HepG2 (cell line): Measurements from ENCODE around the gene STK24. TPM values are rescaled to one million over a fixed set of nuclear protein-coding genes. Genes with fewer than 3 reads are reported as not detected.

Experiments
- ATAC-seq: fragments of 200-7000 bp; cut with Tn5 transposase; 3 replicates; pipeline ENCODE4 v1.9.1; 2020; ENCODE audit warnings: mild to moderate bottlenecking, moderate library complexity
- BruUV-seq: library from RNA; stranded (reverse); fragments of 400-500 nt; replicated peaks from 2 replicates; lab custom pipeline; 2021; lab: Mats Ljungman, UMichigan
- CTCF ChIA-PET: fragments of 300-600 bp; formaldehyde crosslinking; extraction: SDS; loops from one replicate; lab custom pipeline; 2021; ENCODE audit warnings: low total read pairs, inconsistent platforms, low intra/inter-chr PET ratio; lab: Yijun Ruan, JAX
- POLR2A ChIA-PET: fragments of 350-600 bp; sonication (Branson Sonifier 250); formaldehyde crosslinking; loops from one replicate; lab custom pipeline; 2020; ENCODE audit warnings: antibody characterized with exemption, inconsistent platforms; lab: Yijun Ruan, JAX
- DNase-seq: peaks from one replicate; pipeline ENCODE4 v3.0.0-alpha.2; 2015; ENCODE audit warnings: low spot score
- FAIRE-seq: peaks from 3 replicates; lab custom pipeline; 2011; peaks lifted over from hg19 to GRCh38; lab: Jason Lieb, UNC
- H2AFZ ChIP-seq: one replicate; pipeline ENCODE4 v1.6.1; 2011; ENCODE audit warnings: low read length, inconsistent platforms
- H3K27ac ChIP-seq: fragments of 300-600 bp; 3 replicates; pipeline ENCODE4 v1.8.0; 2011; ENCODE audit warnings: mixed run types, mild to moderate bottlenecking, mixed read lengths, low read length, inconsistent platforms; ENCODE audit not compliant: insufficient read depth; ENCODE audit errors: extremely low read length
- H3K27me3 ChIP-seq, 2 experiments: fragments of 200-600 bp in 1 of 2; 2 replicates in 1 of 2; 3 replicates in 1 of 2; pipeline versions ENCODE4 v1.6.0 to v1.8.0; 2011; ENCODE audit warnings: low read length in 2 of 2, mild to moderate bottlenecking in 2 of 2, moderate library complexity in 2 of 2, inconsistent platforms in 1 of 2; ENCODE audit not compliant: insufficient read depth in 2 of 2, control insufficient read depth in 1 of 2
- H3K36me3 ChIP-seq, 2 experiments: fragments of 200-600 bp in 1 of 2; replicated peaks in 1 of 2; 2 replicates in 1 of 2; 3 replicates in 1 of 2; pipeline versions ENCODE4 v1.5.1 to v1.8.0; 2011; ENCODE audit warnings: low read length in 2 of 2, inconsistent platforms in 1 of 2; ENCODE audit not compliant: insufficient read depth in 2 of 2, control insufficient read depth in 1 of 2
- H3K4me1 ChIP-seq: 2 replicates; pipeline ENCODE4 v1.5.1; 2012; ENCODE audit warnings: low read length, inconsistent platforms; ENCODE audit not compliant: insufficient read depth
- H3K4me2 ChIP-seq: 2 replicates; pipeline ENCODE4 v1.6.0; 2011; ENCODE audit warnings: low read depth, low read length, inconsistent platforms
- H3K4me3 ChIP-seq, 3 experiments: fragments of 200-600 bp in 1 of 3; sonication (generic), shearing (Covaris generic) in 1 of 3; replicated peaks in 1 of 3; 2 replicates each; pipeline ENCODE4 v1.5.1; 2011 to 2016; ENCODE audit warnings: low read length in 3 of 3, inconsistent platforms in 2 of 3, low read depth in 2 of 3, mild to moderate bottlenecking in 2 of 3, control low read depth in 1 of 3, mixed read lengths in 1 of 3; ENCODE audit not compliant: insufficient read depth in 1 of 3
- H3K79me2 ChIP-seq: one replicate; pipeline ENCODE4 v1.6.1; 2011; ENCODE audit warnings: low read length, inconsistent platforms; ENCODE audit not compliant: insufficient read depth
- H3K9ac ChIP-seq: 2 replicates; pipeline ENCODE4 v1.6.0; 2011; ENCODE audit warnings: mild to moderate bottlenecking, low read depth, low read length, inconsistent platforms; ENCODE audit not compliant: insufficient read depth
- H3K9me3 ChIP-seq: 2 replicates; pipeline ENCODE4 v1.5.1; 2012; ENCODE audit warnings: mild to moderate bottlenecking, low read length
- H4K20me1 ChIP-seq: 2 replicates; pipeline ENCODE4 v1.6.0; 2011; ENCODE audit warnings: inconsistent platforms, mild to moderate bottlenecking, low read length, moderate library complexity; ENCODE audit not compliant: insufficient read depth
- DNMT3B ChIP-seq: conservative IDR thresholded peaks from 2 replicates; pipeline ENCODE4 v1.6.1; 2016; ENCODE audit warnings: missing biosample characterization, control low read depth
- HMG20B ChIP-seq: conservative IDR thresholded peaks from 2 replicates; pipeline ENCODE4 v1.6.1; 2016; ENCODE audit warnings: missing genetic modification reagents, missing compliant biosample characterization
- KLF16 ChIP-seq, 2 experiments: sonication (generic) in 1 of 2; formaldehyde crosslinking in 1 of 2; IDR thresholded peaks; 2 replicates each; pipeline versions ENCODE4 v1.6.1 to v1.8.0; 2016 to 2023; ENCODE audit warnings: missing genetic modification reagents in 2 of 2, missing compliant biosample characterization in 1 of 2
- MTERF4 ChIP-seq: sonication (generic); formaldehyde crosslinking; IDR thresholded peaks from 2 replicates; pipeline ENCODE4 v1.8.0; 2023; ENCODE audit warnings: mild to moderate bottlenecking, missing genetic modification reagents
- MYPOP ChIP-seq: sonication (generic); formaldehyde crosslinking; IDR thresholded peaks from 2 replicates; pipeline ENCODE4 v1.8.1; 2023; ENCODE audit warnings: mild to moderate bottlenecking, moderate library complexity, missing genetic modification reagents
- NR2F6 ChIP-seq, 2 experiments: IDR thresholded peaks; 2 replicates each; pipeline ENCODE4 v1.6.1; 2016; ENCODE audit warnings: antibody characterized with exemption in 1 of 2, mild to moderate bottlenecking in 1 of 2
- PBX2 ChIP-seq: IDR thresholded peaks from 2 replicates; pipeline ENCODE4 v1.6.1; 2016; ENCODE audit warnings: control low read depth
- RAD21 ChIP-seq: fragments of 450-650 bp; formaldehyde crosslinking; IDR thresholded peaks from 2 replicates; pipeline ENCODE4 v1.5.0; 2020; ENCODE audit warnings: mild to moderate bottlenecking
- RXRA ChIP-seq: sonication (generic); formaldehyde crosslinking; IDR thresholded peaks from 2 replicates; pipeline ENCODE4 v1.5.1; 2020; ENCODE audit warnings: missing genetic modification reagents
- ZFP1 ChIP-seq: IDR thresholded peaks from 2 replicates; pipeline ENCODE4 v1.6.1; 2016
- ZNF280B ChIP-seq: sonication (generic); formaldehyde crosslinking; IDR thresholded peaks from 2 replicates; pipeline ENCODE4 v1.5.0; 2020; ENCODE audit warnings: missing genetic modification reagents, mild to moderate bottlenecking, borderline replicate concordance
- ZNF879 ChIP-seq: sonication (generic); formaldehyde crosslinking; IDR thresholded peaks from 2 replicates; pipeline ENCODE4 v1.8.1; 2023; ENCODE audit warnings: missing genetic modification reagents
- WGBS: methylation state at CpG from one replicate; pipeline ENCODE4 v1.1.6; 2017; ENCODE audit warnings: low lambda C conversion rate; 5-methylcytosine and 5-hydroxymethylcytosine counted together
- in situ Hi-C: cut with HindIII; loops from 2 replicates; pipeline ENCODE4 v1.10.0; 2017; ENCODE audit warnings: low pct_unique_long_range_greater_than_20kb; ENCODE audit not compliant: extremely low pct_ligation_motif_present
- intact Hi-C: fragments of 100-400 bp; cut with micrococcal nuclease; formaldehyde crosslinking; loops from one replicate; pipeline ENCODE4 v1.10.0; 2022; ENCODE audit not compliant: unreplicated experiment
- polyA plus RNA-seq, 8 experiments: library from polyadenylated mRNA; depleted of rRNA in 3 of 8; stranded (reverse) in 7 of 8; unstranded in 1 of 8; fragments of >200 nt; fragmentation: Illumina TruSeq in 4 of 8; extraction: Trizol in 4 of 8; gene quantifications; 2 replicates each; pipeline versions ENCODE4 v1.2.1 to v1.2.3, GENCODE V29; 2011 to 2016; ENCODE audit warnings: low read depth in 4 of 8, missing spikeins in 1 of 8, mixed read lengths in 1 of 8; ENCODE audit not compliant: insufficient read depth in 1 of 8
- total RNA-seq, 5 experiments: library from RNA; depleted of rRNA; stranded (reverse); fragments of >200 nt; fragmentation: Illumina TruSeq; extraction: Trizol; gene quantifications; 2 replicates each; pipeline ENCODE4 v1.2.3, GENCODE V29; 2016; ENCODE audit warnings: low read depth in 1 of 5
- TF ChIP-seq, protein P1 (sequence below): sonication (generic); formaldehyde crosslinking; IDR thresholded peaks from 2 replicates; pipeline ENCODE4 v1.4.0; 2020; ENCODE audit warnings: mild to moderate bottlenecking, missing genetic modification reagents, borderline replicate concordance
- TF ChIP-seq, protein P2 (sequence below): sonication (generic); formaldehyde crosslinking; IDR thresholded peaks from 2 replicates; pipeline ENCODE4 v1.4.0; 2020; ENCODE audit warnings: missing genetic modification reagents

STK24 gene
- total and polyA plus RNA-seq, 2 of the 13 experiments (the other 11 are each of a cell fraction or from before 2014, with no cell fraction given): 51.3 to 73.0 TPM

DNA sequence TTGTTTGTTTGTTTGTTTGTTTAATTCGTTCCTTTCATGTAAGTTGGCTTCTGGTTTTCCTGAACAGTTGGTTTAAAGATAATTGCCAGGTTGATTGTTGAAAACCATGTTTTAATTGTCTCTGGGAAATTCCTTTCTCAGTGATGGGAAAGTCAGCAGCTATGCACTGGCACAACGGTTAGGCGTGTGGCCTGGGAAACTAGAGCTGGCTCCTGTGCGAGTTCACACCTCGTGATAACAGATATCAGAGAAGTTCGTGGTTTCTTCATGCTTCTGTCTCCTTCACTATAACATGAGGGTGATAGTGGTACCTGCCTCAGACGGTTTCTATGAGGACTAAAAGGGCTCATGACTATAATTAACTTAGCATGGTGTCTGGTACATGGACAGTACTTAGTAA, 153.5 kb downstream of the STK24 start (continued):
- TF ChIP-seq, protein P1, sequence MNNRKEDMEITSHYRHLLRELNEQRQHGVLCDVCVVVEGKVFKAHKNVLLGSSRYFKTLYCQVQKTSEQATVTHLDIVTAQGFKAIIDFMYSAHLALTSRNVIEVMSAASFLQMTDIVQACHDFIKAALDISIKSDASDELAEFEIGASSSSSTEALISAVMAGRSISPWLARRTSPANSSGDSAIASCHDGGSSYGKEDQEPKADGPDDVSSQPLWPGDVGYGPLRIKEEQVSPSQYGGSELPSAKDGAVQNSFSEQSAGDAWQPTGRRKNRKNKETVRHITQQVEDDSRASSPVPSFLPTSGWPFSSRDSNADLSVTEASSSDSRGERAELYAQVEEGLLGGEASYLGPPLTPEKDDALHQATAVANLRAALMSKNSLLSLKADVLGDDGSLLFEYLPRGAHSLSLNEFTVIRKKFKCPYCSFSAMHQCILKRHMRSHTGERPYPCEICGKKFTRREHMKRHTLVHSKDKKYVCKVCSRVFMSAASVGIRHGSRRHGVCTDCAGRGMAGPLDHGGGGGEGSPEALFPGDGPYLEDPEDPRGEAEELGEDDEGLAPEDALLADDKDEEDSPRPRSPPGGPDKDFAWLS (CRISPR knock-in tag): no peak

- no TSS peak for BruUV-seq
- H3K4me3 ChIP-seq: no peak overlapping the region
- no peaks in the 10 kb centered on the region for H3K9me3 ChIP-seq
- no peak for FAIRE-seq
- no peak overlapping the region for H3K27ac ChIP-seq
- in situ Hi-C loops: no loop called here
- ATAC-seq: no peak
- ChIA-PET POLR2A (no interaction called here), CTCF (no interaction called here)
- H2AFZ ChIP-seq: no peak overlapping the region
- peaks cover 3% of the 10 kb centered on the region; the same call in 1 of the 2 replicates for H4K20me1 ChIP-seq
- H3K9ac ChIP-seq: no peak overlapping the region
- H3K4me2 ChIP-seq: no peak overlapping the region
- intact Hi-C loops: no loop called here
- no peaks in the 10 kb centered on the region for H3K4me1 ChIP-seq
- no peaks in the 10 kb centered on the region for H3K79me2 ChIP-seq
- 97% methylated on average over 9 of the region's 9 CpGs for WGBS
- DNase-seq: no peak
- H3K27me3 ChIP-seq: no peaks in the 10 kb centered on the region
- peaks cover 35 to 87% of the 10 kb centered on the region in 2 experiments for H3K36me3 ChIP-seq
- TF ChIP-seq ZNF879 (CRISPR knock-in tag): no peak
- TF ChIP-seq MYPOP: no peak
- no peak for TF ChIP-seq NR2F6 (IDR thresholded peaks at IDR 0.05)
- no peak for TF ChIP-seq NR2F6 (CRISPR knock-in tag; IDR thresholded peaks at IDR 0.05)
- TF ChIP-seq KLF16 (CRISPR knock-in tag; IDR thresholded peaks at IDR 0.05): no peak
- TF ChIP-seq RAD21 (CRISPR knock-in tag): no peak
- no peak for TF ChIP-seq DNMT3B
- no peak for TF ChIP-seq HMG20B (CRISPR knock-in tag)
- TF ChIP-seq MTERF4 (CRISPR knock-in tag): no peak
- TF ChIP-seq, protein P2, sequence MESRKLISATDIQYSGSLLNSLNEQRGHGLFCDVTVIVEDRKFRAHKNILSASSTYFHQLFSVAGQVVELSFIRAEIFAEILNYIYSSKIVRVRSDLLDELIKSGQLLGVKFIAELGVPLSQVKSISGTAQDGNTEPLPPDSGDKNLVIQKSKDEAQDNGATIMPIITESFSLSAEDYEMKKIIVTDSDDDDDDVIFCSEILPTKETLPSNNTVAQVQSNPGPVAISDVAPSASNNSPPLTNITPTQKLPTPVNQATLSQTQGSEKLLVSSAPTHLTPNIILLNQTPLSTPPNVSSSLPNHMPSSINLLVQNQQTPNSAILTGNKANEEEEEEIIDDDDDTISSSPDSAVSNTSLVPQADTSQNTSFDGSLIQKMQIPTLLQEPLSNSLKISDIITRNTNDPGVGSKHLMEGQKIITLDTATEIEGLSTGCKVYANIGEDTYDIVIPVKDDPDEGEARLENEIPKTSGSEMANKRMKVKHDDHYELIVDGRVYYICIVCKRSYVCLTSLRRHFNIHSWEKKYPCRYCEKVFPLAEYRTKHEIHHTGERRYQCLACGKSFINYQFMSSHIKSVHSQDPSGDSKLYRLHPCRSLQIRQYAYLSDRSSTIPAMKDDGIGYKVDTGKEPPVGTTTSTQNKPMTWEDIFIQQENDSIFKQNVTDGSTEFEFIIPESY (CRISPR knock-in tag): no peak
- no peak for TF ChIP-seq ZFP1
- TF ChIP-seq RXRA (CRISPR knock-in tag): no peak
- no peak for TF ChIP-seq PBX2 (CRISPR knock-in tag)
- no peak for TF ChIP-seq ZNF280B
Observed at GRCh38 chr13:98422046-98422445, 154.9 kb downstream of the STK24 start.
